Kidney epithelial cell (primary cell): ENCODE results near the gene ATN1. TPM values are rescaled to one million over a fixed set of nuclear protein-coding genes. Genes with fewer than 3 reads are reported as not detected.

ENCODE experiments used
- DNase-seq: peaks from one replicate; pipeline ENCODE4 v3.0.0-alpha.2; 2010; ENCODE audit warnings: low read depth
- H3K27me3 ChIP-seq: 2 replicates; pipeline ENCODE4 v1.6.0; 2011; ENCODE audit warnings: low read length; ENCODE audit not compliant: control insufficient read depth, insufficient read depth
- H3K36me3 ChIP-seq: 2 replicates; pipeline ENCODE4 v1.5.1; 2011; ENCODE audit warnings: low read length; ENCODE audit not compliant: control insufficient read depth, insufficient read depth
- H3K4me3 ChIP-seq: 2 replicates; pipeline ENCODE4 v1.5.1; 2011; ENCODE audit warnings: low read depth, mild to moderate bottlenecking, control low read depth, low read length
- total RNA-seq: library from RNA; depleted of rRNA; stranded (reverse); fragments of >200 nt; gene quantifications from 2 replicates; pipeline ENCODE4 v1.2.3, GENCODE V29; 2015
- TF ChIP-seq, protein P1 (sequence below): IDR thresholded peaks from 2 replicates; pipeline ENCODE4 v1.5.1; 2011; ENCODE audit warnings: mild to moderate bottlenecking, moderate library complexity, low read length, control low read depth, inconsistent platforms; ENCODE audit not compliant: insufficient read depth, poor library complexity, severe bottlenecking

ATN1 gene
- total RNA-seq, 1 donor from 2014 or later = 38.6 TPM

DNA sequence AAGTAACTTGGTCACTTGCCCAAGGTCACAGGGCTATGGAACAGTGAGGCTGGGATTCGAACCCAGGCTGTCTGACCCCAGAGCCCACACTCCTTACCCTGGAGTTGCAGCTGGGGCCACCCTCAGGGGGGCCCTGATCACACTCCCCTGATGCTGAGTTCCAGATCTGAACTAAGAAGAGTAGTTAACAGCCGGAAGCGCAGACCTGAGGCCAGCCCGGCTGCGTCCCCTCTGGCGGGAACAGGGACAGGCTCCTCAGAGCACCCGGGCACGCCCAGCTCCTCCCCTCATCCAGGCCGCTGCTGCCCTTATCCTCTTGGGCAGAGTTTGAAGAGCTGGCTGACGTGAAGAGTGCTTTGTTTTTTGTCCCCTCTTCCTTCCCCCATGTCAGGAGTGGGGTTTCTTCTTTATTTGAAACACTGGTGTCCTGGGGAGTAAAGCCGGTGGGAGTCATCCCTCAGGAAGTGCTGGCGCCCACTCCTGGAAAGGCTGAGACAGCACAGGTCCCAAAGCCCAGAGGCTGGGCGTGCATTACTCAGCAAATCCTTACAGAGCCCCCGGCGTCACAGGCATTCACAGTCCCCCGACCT, 34.0 kb downstream of the ATN1 start:
- DNase-seq = no peak
- no peaks in the 10 kb centered on the region for H3K27me3 ChIP-seq
- no peak overlapping the region for H3K4me3 ChIP-seq
- TF ChIP-seq, protein P1, sequence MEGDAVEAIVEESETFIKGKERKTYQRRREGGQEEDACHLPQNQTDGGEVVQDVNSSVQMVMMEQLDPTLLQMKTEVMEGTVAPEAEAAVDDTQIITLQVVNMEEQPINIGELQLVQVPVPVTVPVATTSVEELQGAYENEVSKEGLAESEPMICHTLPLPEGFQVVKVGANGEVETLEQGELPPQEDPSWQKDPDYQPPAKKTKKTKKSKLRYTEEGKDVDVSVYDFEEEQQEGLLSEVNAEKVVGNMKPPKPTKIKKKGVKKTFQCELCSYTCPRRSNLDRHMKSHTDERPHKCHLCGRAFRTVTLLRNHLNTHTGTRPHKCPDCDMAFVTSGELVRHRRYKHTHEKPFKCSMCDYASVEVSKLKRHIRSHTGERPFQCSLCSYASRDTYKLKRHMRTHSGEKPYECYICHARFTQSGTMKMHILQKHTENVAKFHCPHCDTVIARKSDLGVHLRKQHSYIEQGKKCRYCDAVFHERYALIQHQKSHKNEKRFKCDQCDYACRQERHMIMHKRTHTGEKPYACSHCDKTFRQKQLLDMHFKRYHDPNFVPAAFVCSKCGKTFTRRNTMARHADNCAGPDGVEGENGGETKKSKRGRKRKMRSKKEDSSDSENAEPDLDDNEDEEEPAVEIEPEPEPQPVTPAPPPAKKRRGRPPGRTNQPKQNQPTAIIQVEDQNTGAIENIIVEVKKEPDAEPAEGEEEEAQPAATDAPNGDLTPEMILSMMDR = peak; percentile 73
- H3K36me3 ChIP-seq = no peaks in the 10 kb centered on the region

DNA sequence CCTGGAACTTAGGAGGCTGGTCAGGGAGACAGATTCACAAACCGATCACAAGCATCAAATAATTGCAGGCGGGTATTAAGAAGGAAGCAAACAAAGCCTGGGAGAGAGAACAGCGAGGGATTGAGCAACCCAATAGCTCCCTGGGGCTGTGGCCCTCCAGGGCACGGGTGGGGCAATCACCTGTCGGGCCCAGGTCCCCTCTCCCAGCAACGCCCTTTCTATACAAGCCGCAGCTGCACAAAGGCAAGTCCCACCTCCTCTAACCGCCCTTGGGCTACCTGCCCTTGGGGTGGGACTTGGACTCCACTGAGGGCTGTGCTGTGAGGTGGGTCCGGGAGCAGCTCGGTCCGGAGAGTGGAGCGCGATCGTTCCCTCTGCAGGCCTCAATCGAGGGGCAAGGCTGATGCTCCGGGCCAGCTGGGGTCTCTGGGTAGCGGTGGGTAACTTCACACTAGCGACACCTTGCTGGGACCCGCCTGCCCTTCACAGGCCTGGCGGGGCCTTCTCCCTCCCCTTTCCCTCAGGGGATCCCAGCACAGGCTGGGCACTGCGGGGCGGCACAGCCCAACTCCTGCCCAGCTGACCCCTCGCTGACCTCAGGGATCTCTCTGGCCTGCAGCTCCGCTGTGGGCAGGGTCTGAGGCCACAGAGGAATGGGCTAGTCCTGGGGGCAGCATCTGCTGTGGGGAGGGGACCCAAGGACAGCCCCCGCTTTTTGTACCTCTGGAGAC, 34.7 kb downstream of the ATN1 start:
- TF ChIP-seq, protein P1 = no peak
- no peaks in the 10 kb centered on the region for H3K27me3 ChIP-seq
- DNase-seq = no peak
- no peak overlapping the region for H3K4me3 ChIP-seq
- no peaks in the 10 kb centered on the region for H3K36me3 ChIP-seq

DNA sequence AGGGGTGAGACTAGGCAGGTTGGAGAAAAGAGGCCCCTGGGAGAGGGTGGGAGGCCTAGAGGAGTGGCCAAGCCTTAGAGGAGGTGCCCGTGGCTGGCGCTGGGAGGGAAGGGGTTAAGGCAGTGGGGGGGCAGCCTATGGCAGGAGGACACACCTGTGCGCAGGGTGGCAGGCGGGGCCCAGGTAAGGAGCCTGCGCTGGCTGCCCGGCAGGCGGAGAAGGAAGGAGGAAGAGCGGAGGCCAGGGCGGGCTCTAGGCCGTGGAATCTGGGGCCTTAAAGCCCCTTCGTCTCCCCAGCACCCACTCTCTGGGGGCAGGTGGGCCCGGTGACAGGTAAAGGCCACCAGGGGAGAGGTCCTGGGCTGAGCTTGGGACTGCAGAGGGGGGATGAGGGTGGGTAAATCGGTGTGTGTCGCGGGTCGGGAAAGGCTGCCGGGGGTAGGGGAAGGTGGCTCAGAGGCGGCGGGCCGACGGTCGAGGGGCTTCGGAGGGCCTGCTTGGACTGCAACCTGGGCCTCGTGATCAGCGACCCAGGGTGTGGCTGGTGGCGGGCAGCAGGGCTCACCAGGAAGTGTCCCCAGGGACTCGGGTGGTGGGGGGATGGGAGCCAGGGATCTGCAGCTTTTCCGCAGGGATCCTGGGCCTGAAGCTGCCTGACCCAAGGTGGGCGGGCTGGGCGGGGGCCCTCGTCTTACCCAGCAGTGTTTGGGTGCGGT, 35.4 kb downstream of the ATN1 start:
- TF ChIP-seq, protein P1 = no peak
- Histone ChIP-seq H3K36me3 (peaks cover 2% of the 10 kb centered on the region), H3K4me3 (peak overlapping the region; percentile 36), H3K27me3 (no peaks in the 10 kb centered on the region)
- DNase-seq = no peak

DNA sequence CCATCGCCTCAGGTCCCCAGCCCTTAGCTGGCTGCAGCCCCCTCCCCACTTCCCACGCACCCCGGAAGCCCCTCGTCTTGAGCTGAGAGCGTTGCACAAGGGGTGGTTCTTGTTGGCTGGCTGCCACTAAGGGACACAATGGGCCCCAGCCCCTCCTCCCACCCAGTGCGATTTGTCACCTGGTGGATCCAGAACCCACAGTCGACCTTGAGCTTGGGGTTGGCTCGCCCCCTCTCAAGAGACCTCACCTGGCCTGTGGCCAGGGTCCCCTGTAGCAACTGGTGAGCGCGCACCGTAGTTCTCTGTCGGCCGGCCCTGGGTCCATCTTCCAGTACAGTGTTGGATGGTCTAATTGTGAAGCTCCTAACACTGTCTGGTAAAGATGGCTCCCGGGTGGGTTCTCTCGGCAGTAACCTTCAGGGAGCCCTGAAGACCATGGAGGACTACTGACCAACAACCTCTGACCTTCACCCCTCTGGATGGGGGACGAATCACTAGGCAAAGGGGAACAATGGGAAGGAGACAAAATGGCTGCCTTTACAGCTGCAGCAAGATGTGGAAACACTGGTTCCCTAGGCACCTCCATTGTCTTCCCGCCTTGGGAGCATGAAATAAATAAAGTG, 36.1 kb downstream of the ATN1 start:
- Histone ChIP-seq H3K27me3 (no peaks in the 10 kb centered on the region), H3K36me3 (peaks cover 4% of the 10 kb centered on the region), H3K4me3 (peak overlapping the region; percentile 36)
- TF ChIP-seq, protein P1 = no peak
- DNase-seq = no peak

DNA sequence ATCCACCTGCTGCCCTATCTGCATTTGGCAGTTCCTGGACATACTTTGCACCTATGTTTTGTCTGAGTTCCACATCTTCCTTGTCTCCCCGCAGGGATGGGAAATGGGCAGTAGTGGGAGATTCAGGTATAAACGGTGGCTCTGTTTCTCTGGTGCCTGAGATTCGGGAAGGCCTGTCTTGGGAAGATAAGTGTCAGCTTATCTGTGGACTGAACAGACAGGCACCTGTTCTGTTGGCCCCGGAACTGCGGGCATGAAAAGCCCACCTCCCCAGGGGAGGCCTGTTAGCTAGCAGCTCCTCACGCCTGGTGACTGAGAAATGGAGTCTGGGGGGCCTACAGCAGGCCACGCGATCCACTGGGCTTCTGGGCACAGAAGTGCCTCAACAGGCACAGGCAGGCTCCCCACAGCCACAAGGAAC, 36.9 kb downstream of the ATN1 start:
- TF ChIP-seq, protein P1 = no peak
- DNase-seq = no peak
- no peak overlapping the region for H3K4me3 ChIP-seq
- peaks cover 4% of the 10 kb centered on the region for H3K36me3 ChIP-seq
- H3K27me3 ChIP-seq = no peaks in the 10 kb centered on the region
